T-helper 9 cell (primary cell): Measurements from ENCODE around the gene PRRT2.

Experiments
- DNase-seq: peaks from one replicate; pipeline ENCODE4 v3.0.0-alpha.2; 2020

The PRRT2 gene

DNA sequence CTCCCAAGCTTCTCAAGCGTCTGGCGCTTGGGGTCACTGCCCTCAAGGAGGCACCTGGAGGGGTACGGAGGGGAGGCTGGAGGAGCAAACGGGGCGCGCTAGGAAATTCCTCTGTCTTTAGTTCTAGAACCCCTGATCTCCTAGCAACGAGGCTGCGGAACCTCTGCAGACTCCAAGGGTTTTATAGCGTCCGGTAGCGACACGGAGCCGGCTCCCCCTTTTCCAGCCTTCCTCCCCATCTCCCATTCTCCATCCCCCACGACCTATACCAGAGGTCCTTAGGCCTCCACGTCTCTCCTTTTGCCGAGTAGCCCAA lies 51.6 kb downstream of the PRRT2 start:
- DNase-seq: no peak

DNA sequence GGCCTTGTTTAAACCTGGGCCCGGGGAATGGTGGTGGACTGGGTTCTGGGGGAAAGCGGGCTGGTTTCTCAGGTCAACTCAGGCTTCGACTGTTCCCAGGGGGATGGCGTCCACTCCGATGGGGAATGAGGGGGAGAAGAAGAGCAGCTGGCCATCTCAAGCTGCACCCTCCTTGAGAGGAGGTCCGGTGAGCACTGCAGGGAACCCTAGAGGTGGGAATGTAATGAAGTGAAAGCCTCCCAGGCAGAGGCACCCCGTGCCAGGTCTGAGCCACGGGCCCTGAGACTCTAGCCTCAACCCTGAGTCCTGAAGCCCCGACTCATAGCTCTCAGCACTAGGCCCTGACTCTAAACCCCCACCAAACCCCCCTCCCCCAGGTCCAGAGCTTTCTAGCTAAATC lies 52.2 kb downstream of the PRRT2 start:
- DNase-seq: no peak
